ENCODE results near the gene GARS1.

Gene GARS1

DNA sequence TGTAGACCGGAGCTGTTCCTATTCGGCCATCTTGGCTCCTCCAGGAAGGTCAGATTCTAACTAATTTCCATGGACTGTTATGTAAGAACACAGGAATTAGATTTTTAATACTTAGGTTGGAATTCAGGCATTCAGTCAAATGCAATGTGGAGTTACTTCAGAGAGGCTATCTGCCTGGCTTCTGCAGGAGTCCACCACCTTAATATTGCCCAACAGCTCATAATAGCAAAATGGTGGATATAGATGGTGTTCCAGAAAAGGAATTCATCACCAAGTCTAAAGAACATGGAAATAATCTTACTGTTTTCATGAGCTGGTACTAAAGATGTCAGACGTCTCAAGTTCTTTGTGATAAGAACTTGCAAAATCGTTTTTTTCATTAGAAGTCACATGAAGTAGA is 48.1 kb downstream of the GARS1 start:
- Histone ChIP-seq H3K9me2 (replicated peaks; ENCODE audit: control insufficient read depth, low read length) (no peaks in the 10 kb centered on the region), H3K27me3 (ENCODE audit: control insufficient read depth, low read length) (no peaks in the 10 kb centered on the region), H3K79me2 (ENCODE audit: control insufficient read depth, low read length) (no peaks in the 10 kb centered on the region), H3F3A (ENCODE audit: control insufficient read depth, insufficient read depth) (peaks cover 10% of the 10 kb centered on the region), H3K36me3 (ENCODE audit: control insufficient read depth, low read length) (peaks cover 34% of the 10 kb centered on the region), H3K9me3 (ENCODE audit: control insufficient read depth, insufficient read depth, low read length) (no peaks in the 10 kb centered on the region), H3K4me3 (ENCODE audit: low read length) (no peak overlapping the region), H3K27ac (ENCODE audit: low read depth, low read length) (no peak overlapping the region), H3K4me1 (ENCODE audit: control insufficient read depth, low read length) (no peaks in the 10 kb centered on the region), H3K4me2 (ENCODE audit: low read length) (no peak overlapping the region), H4K20me1 (ENCODE audit: control insufficient read depth, insufficient read depth, low read depth, low read length) (no peaks in the 10 kb centered on the region)
- TF ChIP-seq, protein P1, sequence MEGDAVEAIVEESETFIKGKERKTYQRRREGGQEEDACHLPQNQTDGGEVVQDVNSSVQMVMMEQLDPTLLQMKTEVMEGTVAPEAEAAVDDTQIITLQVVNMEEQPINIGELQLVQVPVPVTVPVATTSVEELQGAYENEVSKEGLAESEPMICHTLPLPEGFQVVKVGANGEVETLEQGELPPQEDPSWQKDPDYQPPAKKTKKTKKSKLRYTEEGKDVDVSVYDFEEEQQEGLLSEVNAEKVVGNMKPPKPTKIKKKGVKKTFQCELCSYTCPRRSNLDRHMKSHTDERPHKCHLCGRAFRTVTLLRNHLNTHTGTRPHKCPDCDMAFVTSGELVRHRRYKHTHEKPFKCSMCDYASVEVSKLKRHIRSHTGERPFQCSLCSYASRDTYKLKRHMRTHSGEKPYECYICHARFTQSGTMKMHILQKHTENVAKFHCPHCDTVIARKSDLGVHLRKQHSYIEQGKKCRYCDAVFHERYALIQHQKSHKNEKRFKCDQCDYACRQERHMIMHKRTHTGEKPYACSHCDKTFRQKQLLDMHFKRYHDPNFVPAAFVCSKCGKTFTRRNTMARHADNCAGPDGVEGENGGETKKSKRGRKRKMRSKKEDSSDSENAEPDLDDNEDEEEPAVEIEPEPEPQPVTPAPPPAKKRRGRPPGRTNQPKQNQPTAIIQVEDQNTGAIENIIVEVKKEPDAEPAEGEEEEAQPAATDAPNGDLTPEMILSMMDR (IDR thresholded peaks at IDR 0.05; ENCODE audit: low read depth, low read length, poor library complexity, severe bottlenecking): no peak

DNA sequence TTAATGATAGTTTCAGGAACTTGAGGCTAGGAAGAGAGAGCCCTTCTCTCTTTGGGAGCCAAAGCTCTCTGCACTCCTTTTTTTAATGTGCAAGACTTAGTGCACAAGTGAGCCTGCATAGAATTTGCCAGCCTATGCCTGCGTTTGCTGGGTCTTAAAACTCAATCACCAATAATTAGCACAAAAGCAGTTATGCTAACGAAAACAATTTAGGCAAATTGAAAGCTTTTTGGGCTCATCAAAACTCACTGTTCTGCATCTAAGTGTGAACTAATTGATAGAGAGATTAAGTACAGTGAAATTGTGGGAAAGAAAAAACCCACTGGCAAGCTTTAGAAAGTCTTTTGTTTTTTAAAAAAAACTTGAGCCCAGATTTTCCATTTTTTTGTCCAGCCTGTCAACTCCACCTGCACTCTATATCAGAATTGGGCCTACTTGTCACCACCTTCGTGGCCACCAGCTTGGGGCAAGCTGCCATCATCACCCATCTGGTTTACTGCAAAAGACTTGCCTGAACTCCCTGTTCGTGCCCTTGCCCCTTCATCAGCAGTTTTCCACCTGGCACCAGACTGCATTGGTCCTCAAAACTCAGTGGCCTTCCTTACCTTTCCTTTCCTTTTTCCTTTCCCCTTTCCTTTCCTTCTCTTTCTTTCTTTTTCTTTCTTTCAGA is 49.7 kb downstream of the GARS1 start:
- no peaks in the 10 kb centered on the region for H3K27me3 ChIP-seq (ENCODE audit: control insufficient read depth, low read length)
- H3K4me3 ChIP-seq (ENCODE audit: low read length): no peak overlapping the region
- H3K4me1 ChIP-seq (ENCODE audit: control insufficient read depth, low read length): no peaks in the 10 kb centered on the region
- no peak overlapping the region for H3K4me2 ChIP-seq (ENCODE audit: low read length)
- H3K36me3 ChIP-seq (ENCODE audit: control insufficient read depth, low read length): peaks cover 34% of the 10 kb centered on the region
- TF ChIP-seq, protein P1 (IDR thresholded peaks at IDR 0.05; ENCODE audit: low read depth, low read length, poor library complexity, severe bottlenecking): no peak
- no peak for TF ChIP-seq EZH2phosphoT487 (IDR thresholded peaks at IDR 0.05; ENCODE audit: borderline replicate concordance, low read length)
- H3K79me2 ChIP-seq (ENCODE audit: control insufficient read depth, low read length): no peaks in the 10 kb centered on the region
- no peaks in the 10 kb centered on the region for H3K9me2 ChIP-seq (replicated peaks; ENCODE audit: control insufficient read depth, low read length)
- peaks cover 10% of the 10 kb centered on the region for H3F3A ChIP-seq (ENCODE audit: control insufficient read depth, insufficient read depth)
- no peaks in the 10 kb centered on the region for H3K9me3 ChIP-seq (ENCODE audit: control insufficient read depth, insufficient read depth, low read length)
- no peak overlapping the region for H3K27ac ChIP-seq (ENCODE audit: low read depth, low read length)
- H4K20me1 ChIP-seq (ENCODE audit: control insufficient read depth, insufficient read depth, low read depth, low read length): no peaks in the 10 kb centered on the region

DNA sequence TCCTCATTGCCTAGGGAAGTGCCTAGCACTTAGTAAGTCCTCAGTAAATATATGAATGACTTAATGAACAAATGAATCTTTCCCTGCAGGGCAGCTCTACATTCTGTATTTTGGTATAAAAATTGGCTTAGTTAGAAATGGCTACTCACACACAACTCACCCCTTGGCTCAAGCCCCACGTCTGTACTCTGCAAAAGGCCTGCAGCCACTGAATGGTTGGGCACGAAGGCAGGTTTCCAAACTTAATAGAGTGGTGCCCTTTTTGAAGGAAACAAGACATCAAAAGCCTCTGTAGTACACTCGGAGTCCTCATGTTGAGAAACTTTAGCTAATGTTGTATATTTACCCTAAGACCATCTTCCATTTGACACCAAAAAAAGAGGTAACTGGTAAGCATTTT is 51.0 kb downstream of the GARS1 start:
- TF ChIP-seq, protein P1 (IDR thresholded peaks at IDR 0.05; ENCODE audit: low read depth, low read length, poor library complexity, severe bottlenecking): no peak
- no peak for TF ChIP-seq EZH2phosphoT487 (IDR thresholded peaks at IDR 0.05; ENCODE audit: borderline replicate concordance, low read length)
- Histone ChIP-seq H3K9me2 (replicated peaks; ENCODE audit: control insufficient read depth, low read length) (no peaks in the 10 kb centered on the region), H3F3A (ENCODE audit: control insufficient read depth, insufficient read depth) (peaks cover 10% of the 10 kb centered on the region), H3K9me3 (ENCODE audit: control insufficient read depth, insufficient read depth, low read length) (no peaks in the 10 kb centered on the region), H3K27ac (ENCODE audit: low read depth, low read length) (no peak overlapping the region), H4K20me1 (ENCODE audit: control insufficient read depth, insufficient read depth, low read depth, low read length) (no peaks in the 10 kb centered on the region), H3K27me3 (ENCODE audit: control insufficient read depth, low read length) (no peaks in the 10 kb centered on the region), H3K4me1 (ENCODE audit: control insufficient read depth, low read length) (no peaks in the 10 kb centered on the region), H3K4me2 (ENCODE audit: low read length) (no peak overlapping the region), H3K4me3 (ENCODE audit: low read length) (no peak overlapping the region), H3K79me2 (ENCODE audit: control insufficient read depth, low read length) (no peaks in the 10 kb centered on the region), H3K36me3 (ENCODE audit: control insufficient read depth, low read length) (peaks cover 34% of the 10 kb centered on the region)

All from DOHH2 (cell line).